ENCODE results near the gene COX5B. TPM values are rescaled to one million over a fixed set of nuclear protein-coding genes. Genes with fewer than 3 reads are reported as not detected.
"Not testable (repeated sequence)": the region's sequence is repeated elsewhere in the genome, so short reads cannot be mapped to it uniquely, and the experiment has no call there.

The COX5B gene
- total RNA-seq, 1 donor from 2014 or later: 228 TPM

DNA sequence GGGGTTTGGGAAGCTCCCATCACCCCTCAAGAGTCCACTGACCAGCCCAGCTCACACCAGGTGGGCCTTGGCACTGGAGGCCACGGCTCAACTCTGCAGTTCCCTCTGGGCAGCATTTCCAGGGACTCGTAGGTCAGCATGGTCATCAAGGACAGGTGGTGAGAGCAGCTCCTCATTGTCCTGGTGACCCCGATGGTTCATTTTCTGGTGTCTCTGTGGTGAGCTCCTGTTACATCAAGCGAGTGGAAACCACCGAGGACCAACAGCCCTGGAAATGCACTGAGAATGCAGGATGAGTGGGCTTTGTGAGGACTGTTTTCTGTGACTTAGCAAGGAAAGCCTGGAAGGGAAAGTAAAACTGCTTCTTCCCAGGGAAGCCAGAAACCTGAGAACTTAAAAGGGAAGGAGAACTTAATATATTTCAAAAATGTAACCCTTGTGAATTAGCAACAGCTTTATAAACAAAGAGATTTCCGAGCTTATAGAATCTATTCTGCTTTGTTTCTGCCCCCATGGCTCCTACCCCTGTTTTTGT lies 26.8 kb downstream of the COX5B start:
- peak; percentile 52 for DNase-seq (ENCODE audit: low read depth)

DNA sequence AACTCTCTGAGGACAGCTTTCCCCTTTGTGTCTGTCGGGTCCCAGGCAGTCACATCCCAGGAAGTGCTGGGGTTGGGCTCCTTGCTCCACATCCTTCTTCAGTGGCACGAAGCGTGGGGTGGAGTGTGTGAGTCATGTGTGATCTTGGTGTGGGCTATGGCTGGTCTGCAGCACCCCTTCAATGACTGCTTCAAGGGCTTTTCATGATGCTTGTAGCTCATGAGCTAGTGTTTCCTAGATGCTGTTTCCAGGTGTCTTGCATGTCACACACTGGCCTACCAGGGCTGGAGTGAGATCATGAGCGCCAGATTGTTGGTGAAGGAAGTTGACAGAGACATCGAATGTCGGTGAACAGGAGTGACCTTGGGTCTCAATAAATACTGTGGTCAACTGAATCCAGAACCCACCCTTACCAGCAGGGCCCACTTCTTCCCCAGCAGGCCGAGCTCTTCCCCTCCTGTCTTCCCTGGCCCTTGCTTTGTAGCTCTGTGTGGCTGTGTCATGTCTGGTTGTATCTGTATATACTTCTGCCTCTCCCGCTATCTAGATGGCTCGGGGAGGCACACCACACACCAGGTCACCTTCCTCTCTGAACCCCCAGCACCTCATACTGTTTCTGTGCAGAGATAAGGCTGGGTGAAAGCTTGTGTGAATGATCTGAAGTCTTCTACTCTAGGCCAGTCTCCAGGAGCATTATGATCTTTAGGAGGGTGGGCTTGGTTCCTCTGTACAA lies 27.5 kb downstream of the COX5B start:
- peak; percentile 15 for DNase-seq (ENCODE audit: low read depth)

DNA sequence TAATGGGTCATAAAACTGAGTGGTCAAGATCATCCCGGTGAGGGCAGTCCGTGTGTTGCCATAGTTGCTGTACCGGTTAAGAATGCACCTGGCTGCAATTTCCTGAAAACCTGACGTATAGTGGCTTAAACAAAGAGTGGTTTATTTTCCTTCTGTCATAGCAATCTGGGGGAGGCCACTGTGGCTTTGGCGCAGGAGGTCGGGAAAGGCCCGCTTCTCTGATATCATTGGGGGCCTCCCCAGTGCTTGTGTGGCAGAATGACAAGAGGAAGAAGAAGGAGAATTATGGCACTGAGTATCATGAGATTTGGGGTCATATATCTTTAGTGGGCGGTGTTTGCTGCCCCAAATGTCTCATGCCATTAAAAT lies 28.0 kb downstream of the COX5B start:
- no peak for DNase-seq (ENCODE audit: low read depth)

- DNase-seq (ENCODE audit: low read depth): no peak
Measured at GRCh38 chr2:97675430-97676113, 29.7 kb downstream of the COX5B start.

DNA sequence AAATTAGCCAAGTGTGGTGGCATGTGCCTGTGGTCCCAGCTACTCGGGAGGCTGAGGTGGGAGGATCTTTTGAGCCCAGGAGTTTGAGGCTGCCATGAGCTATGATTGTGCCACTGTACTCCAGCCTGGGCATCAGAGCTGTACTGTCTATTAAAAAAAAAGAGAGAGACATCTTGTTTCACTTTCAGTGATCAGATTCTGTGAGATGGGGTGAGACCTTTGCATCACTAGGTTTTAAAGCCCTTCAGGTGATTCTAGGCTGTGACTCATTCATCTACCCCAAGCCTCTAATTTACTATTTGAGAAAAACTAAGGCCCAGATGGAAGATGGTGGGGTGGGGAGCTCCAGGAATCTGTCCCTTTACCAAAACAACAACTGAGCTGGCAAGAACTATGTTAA lies 30.8 kb downstream of the COX5B start:
- DNase-seq (ENCODE audit: low read depth): no peak

DNA sequence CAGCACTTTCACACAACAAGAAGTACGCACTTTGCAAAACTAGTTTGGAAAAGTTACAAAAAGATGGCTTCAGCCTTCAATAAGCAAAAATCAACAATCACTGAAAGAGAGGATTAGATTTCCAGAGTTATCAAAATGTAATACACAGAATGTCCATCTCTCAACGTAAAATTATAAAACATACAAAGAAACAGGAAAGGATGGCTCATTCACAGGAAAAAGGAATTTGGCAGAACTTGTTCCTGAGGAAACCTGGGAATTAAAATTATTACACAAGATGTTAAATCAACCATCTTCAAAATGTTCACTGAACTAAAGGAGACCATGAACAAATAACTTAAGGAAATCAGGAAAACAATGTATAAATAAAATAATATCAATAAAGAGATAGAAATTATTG lies 31.6 kb downstream of the COX5B start:
- no peak for DNase-seq (ENCODE audit: low read depth)

GRCh38 chr2:97678298-97678697 lies 32.4 kb downstream of the COX5B start:
- DNase-seq (ENCODE audit: low read depth): no peak

DNA sequence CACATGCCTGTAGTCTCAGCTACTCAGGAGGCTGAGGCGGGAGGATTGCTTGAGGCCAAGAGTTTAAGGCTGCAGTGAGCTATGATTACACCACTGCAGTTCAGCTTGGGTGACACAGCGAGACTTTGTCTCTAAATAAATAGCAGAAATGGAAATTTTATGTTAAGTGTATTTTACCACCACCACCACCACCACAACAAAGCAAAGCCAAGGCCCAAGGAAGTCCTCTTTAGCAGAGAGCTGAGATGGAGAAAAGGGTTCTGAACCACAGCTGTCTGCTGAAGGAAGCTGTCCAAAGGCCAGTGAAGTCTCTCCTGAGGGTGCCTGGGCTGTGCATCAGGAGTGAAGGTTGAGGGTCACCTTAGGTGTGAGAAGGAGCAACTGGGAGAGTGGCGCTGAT lies 41.4 kb downstream of the COX5B start:
- not testable (repeated sequence) for DNase-seq (ENCODE audit: low read depth)

- peak; percentile 36 for DNase-seq (ENCODE audit: low read depth)
Measured at GRCh38 chr2:97688062-97688827, 42.4 kb downstream of the COX5B start.

DNA sequence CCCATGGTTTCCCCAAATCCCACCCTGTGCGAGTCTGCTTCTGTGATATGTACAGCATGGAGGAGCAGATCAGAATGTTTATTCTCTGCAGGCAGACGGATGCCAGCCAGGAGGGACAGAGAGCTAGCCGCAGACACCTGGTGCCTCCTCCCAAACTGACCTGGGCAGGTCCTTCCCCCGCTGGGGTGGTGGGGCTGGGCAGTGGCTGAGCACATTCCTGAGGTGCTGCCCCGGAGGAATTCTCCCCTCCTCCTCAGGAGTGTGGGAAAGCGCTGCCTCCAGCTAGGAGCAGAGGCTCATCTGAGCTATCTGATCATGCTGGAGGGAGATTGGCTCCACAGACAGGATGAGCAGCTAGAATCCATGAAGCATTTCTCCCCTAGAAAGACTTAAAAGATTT lies 45.3 kb downstream of the COX5B start:
- no peak for DNase-seq (ENCODE audit: low read depth)

- DNase-seq (ENCODE audit: low read depth): peak; percentile 88
Measured at GRCh38 chr2:97693476-97693875, 47.6 kb downstream of the COX5B start.

DNA sequence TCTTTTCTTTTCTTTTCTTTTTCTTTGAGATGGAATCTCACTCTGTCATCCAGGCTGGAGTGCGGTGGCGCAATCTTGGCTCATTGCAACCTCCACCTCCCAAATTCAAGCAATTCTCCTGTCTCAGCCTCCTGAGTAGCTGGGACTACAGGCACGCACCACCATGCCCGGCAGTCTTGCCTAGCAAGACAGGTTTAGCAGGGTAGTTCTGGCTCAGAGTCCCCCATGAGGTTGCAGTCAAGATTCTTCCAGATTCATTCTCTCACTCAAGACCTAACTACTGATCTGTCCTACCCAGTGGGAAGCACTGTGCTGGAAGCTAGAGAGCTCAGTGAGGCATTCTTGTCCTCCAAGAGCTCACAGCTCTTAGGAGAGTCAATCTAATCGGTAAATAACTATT lies 49.9 kb downstream of the COX5B start:
- DNase-seq (ENCODE audit: low read depth): no peak

- DNase-seq (ENCODE audit: low read depth): peak; percentile 85
Measured at GRCh38 chr2:97697252-97698235, 51.7 kb downstream of the COX5B start.

Other genes starting within 250 kb of the COX5B start
- 12.8 and 15.6 TPM in 2 replicates for gene ANKRD36B, start 56.2 kb upstream of the COX5B start, total RNA-seq
- 81.1 and 87.4 TPM in 2 replicates for gene ACTR1B, start 18.0 kb downstream of the COX5B start, total RNA-seq
- 4.9 and 5.7 TPM in 2 replicates for gene C2orf92, start 23.7 kb downstream of the COX5B start, total RNA-seq
- 2.2 and 2.3 TPM in 2 replicates for gene ZAP70, start 67.5 kb downstream of the COX5B start, total RNA-seq

Measured in myocyte (in vitro differentiated cells).